GM21526 (cell line): ENCODE data around the gene SLC38A2.
A peak's percentile ranks its signal among the peaks of the same experiment; 100 is the strongest.

Experiments
- ATAC-seq: cut with Tn5 transposase; IDR thresholded peaks from one replicate; pipeline ENCODE4 v1.9.1; 2021; ENCODE audit warnings: moderate library complexity; ENCODE audit not compliant: unreplicated experiment, low FRiP score

SLC38A2 gene

DNA sequence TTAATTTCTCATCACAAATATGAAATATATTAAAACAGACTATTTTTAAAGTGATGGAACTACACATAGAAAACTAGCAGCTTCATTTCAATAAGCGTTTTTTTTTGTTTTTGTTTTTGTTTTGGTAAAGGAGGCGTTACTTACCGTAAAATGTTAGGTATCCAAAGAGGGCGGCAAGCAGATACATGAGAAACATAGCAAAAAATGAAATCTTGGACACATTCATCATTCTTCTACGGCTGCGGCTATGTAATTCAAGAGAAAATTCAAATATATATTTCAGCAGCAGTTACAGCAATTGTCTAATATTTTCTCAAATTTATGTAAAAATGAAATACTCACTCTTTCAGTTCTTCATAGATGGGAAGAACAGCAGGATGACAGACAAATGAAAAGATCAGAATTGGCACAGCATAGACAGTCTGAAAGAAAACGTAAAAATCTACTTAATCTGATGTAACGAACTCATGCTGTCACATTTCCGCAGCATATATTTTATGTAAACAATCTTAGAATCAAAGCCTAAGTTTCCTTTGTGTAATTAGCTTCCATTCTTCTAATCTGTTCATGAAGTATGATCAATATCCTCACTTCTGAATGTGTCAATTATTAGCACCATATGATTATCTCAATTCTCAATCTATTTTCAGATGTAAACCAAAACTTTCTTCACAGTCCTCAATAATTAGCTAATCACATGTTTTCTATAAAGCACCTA lies 8.8 kb downstream of the SLC38A2 start:
- no peak for ATAC-seq

DNA sequence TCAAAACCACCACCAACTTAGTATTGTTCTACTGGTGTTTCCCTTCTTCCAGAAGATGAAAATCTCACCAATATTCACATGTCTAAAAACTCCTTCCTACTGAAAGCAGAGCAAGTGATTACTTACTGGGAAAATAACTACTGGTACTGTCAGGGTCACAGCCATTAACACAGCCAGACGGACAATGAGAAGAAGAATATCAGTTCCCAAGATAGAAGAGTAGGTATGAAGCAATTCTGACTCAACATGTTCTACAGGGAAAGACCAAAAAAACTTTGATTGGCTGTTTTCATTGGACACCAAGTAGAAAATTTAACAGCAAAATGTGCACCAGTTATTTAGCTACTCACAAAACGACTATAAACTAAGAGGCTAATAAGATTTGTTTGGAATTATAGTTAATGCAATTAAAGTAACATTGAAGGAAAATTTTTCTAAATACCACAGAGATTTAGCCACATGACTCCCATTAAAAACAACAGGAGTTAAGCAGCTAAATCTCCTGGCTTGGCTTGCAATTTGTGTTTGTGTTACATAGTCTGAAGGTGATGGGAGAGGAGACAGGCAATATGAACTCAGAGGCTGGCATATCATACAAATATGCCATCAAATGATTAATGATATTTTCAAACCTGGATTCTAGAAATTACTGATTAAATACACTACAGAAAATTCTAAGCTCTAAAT lies 9.5 kb downstream of the SLC38A2 start:
- ATAC-seq, result no peak

DNA sequence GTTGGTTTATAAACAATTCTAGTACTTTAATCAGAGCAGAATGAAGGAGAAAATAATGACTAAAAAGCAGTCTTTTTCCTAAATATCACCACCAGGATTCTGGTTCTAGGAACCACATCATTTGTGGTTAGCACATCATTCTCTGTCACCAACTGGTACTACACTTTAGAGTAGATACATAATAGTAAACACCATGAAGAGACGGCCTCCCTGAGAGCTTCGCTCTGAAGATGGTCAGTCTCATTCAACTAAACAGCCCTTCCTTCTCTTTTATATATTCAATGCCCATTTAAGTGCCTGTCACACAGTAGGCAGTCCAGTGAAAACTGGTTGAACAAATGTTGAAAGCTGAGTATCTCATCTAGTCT lies 10.9 kb downstream of the SLC38A2 start:
- no peak for ATAC-seq

- ATAC-seq, result peak; percentile 64
These were observed 11.5 kb downstream of the SLC38A2 start for GRCh38 chr12:46360908-46361666.

DNA sequence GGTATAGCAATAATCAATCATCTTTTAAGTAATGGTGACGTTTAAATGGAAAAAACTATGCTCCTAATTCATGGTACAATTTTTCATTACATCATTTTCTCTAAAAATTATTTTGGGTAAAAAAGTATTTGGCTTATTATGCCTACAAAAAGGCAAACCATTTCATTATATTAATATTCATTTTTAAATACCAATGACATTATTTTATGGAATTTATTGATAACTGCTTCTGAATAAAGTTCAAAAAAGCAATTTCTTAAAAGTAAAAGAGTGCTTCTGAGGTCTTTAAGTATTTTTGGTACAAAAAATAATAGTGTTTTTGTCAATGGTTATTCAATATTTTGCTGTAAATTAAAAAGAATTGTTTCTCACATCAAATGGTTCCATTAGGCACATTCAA lies 12.2 kb downstream of the SLC38A2 start:
- no peak for ATAC-seq

GRCh38 chr12:46359667-46360280 lies 12.8 kb downstream of the SLC38A2 start:
- ATAC-seq, result no peak

GRCh38 chr12:46358791-46359666 lies 13.5 kb downstream of the SLC38A2 start:
- no peak for ATAC-seq

DNA sequence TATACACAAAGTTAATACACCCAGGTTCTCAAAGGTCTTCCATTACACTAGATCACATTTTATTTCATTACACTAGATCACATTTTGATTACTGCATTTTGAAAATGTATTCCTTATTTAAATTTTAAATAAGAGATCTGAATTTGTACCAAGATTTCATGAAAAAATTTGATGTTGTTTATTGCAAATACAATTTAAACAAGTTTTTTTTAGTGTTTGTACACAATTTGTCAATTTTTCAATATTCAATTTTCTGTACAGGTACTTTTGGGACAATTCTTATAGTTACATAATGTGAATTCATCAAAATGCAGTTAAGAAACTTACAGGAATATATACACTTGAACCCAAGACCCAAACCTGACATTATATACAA lies 14.3 kb downstream of the SLC38A2 start:
- no peak for ATAC-seq

- no peak for ATAC-seq
These were observed 14.9 kb downstream of the SLC38A2 start for GRCh38 chr12:46357438-46358324.

- no peak for ATAC-seq
These were observed 15.7 kb downstream of the SLC38A2 start for GRCh38 chr12:46356655-46357437.

- no peak for ATAC-seq
These were observed 17.8 kb downstream of the SLC38A2 start for GRCh38 chr12:46354802-46355199.

GRCh38 chr12:46354111-46354801 lies 18.3 kb downstream of the SLC38A2 start:
- no peak for ATAC-seq

- ATAC-seq, result no peak
These were observed 20.5 kb downstream of the SLC38A2 start for GRCh38 chr12:46351886-46352650.

DNA sequence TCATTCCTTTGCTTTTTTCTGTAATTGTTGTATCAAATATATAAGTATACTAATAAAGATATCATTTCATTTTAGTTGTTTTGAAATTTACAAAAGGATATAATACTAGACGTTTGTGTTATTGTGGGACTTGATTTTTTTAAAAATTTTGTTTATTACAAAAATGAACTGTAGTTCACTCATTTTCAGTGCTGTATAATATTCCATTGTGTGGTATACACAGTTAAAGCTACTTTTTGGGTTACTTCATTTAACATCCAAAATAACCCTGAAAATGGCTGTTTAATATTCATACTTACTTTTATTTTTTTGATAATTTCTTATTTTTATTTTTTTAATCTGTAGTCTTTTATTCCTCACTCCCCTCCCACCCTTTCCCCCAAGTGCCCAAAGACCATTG lies 21.4 kb downstream of the SLC38A2 start:
- no peak for ATAC-seq

GRCh38 chr12:46349253-46349652 lies 23.3 kb downstream of the SLC38A2 start:
- no peak for ATAC-seq

DNA sequence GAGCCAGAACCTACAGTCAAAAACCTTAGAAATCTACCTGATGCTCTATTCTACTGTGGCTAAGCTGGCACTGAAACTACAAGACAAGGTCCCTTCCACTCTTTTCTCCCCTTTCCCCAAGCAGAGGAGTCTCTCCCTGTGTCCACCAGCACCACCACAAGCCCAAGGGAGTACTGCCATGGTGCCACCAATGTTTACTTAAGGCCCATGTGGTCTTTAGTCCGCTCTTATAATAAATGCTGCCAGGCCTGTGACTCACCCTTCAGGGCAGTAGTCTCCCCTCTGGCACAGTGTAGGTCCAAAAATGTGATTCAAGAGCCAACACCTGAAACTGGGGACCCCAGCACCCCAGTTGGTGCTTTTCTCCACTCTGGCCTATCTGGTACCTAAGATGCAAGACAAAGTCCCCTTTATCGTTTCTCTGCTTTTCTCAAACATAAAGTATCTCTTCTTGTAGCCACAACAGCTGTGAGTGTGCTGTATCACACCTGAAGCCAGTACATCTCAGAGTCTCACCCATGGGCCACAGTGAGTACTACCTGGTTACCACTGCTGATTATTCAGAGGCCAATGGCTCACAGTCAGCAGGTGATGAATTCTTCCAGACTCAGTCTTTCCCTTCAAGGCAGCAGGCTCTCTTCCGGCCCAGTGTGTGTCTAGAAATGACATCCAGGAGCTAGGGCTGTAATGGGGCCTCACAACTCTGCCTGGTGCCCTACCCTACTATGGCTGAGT lies 29.3 kb downstream of the SLC38A2 start:
- no peak for ATAC-seq
